Neural progenitor cell (in vitro differentiated cells): ENCODE results near the gene PTCD2. TPM values are rescaled to one million over a fixed set of nuclear protein-coding genes. Genes with fewer than 3 reads are reported as not detected.

ENCODE experiments used
- DNase-seq: peaks from one replicate; pipeline ENCODE4 v3.0.0-alpha.2; 2016; ENCODE audit warnings: low spot score
- H2AFZ ChIP-seq: fragments of 200-600 bp; sonication (generic); replicated peaks from 2 replicates; pipeline ENCODE4 v1.6.1; 2016; ENCODE audit warnings: antibody characterized with exemption
- H3F3A ChIP-seq: fragments of 200-600 bp; sonication (generic); 2 replicates; pipeline ENCODE4 v1.6.1; 2016; ENCODE audit warnings: antibody characterized with exemption, low read depth
- H3K27ac ChIP-seq: fragments of 200-600 bp; sonication (generic); 2 replicates; pipeline ENCODE4 v1.5.1; 2016; ENCODE audit warnings: mild to moderate bottlenecking
- H3K27me3 ChIP-seq: fragments of 200-600 bp; sonication (generic); 2 replicates; pipeline ENCODE4 v1.6.1; 2016; ENCODE audit warnings: mild to moderate bottlenecking, moderate library complexity
- H3K36me3 ChIP-seq: fragments of 200-600 bp; sonication (generic); 2 replicates; pipeline ENCODE4 v1.5.1; 2016
- H3K4me1 ChIP-seq: fragments of 200-600 bp; sonication (generic); 2 replicates; pipeline ENCODE4 v1.6.1; 2016; ENCODE audit warnings: mixed run types
- H3K4me2 ChIP-seq: fragments of 200-600 bp; sonication (generic); 2 replicates; pipeline ENCODE4 v1.6.1; 2016
- H3K4me3 ChIP-seq: fragments of 200-600 bp; sonication (generic); 2 replicates; pipeline ENCODE4 v1.5.1; 2016
- H3K79me2 ChIP-seq: fragments of 200-600 bp; sonication (generic); 2 replicates; pipeline ENCODE4 v1.6.1; 2016; ENCODE audit warnings: low read depth
- H3K9ac ChIP-seq: fragments of 200-600 bp; sonication (generic); 2 replicates; pipeline ENCODE4 v1.6.1; 2016
- H3K9me3 ChIP-seq: fragments of 200-600 bp; sonication (generic); 2 replicates; pipeline ENCODE4 v1.5.1; 2016; ENCODE audit warnings: low read depth
- H4K20me1 ChIP-seq: fragments of 200-600 bp; sonication (generic); 2 replicates; pipeline ENCODE4 v1.6.1; 2016; ENCODE audit warnings: low read depth
- H3K27ac Mint-ChIP-seq: 3 replicates; pipeline ENCODE4 v1.8.0; 2021; ENCODE audit warnings: mixed read lengths
- H3K27me3 Mint-ChIP-seq: 2 replicates; pipeline ENCODE4 v1.8.0; 2022; ENCODE audit warnings: low read depth, mild to moderate bottlenecking, inconsistent platforms, moderate library complexity, mixed read lengths; ENCODE audit not compliant: insufficient read depth
- H3K36me3 Mint-ChIP-seq: 3 replicates; pipeline ENCODE4 v1.8.0; 2021; ENCODE audit warnings: mixed read lengths
- H3K4me1 Mint-ChIP-seq: 3 replicates; pipeline ENCODE4 v1.8.0; 2021; ENCODE audit warnings: mixed read lengths
- H3K4me3 Mint-ChIP-seq: 3 replicates; pipeline ENCODE4 v1.8.0; 2021; ENCODE audit warnings: mild to moderate bottlenecking, moderate library complexity, mixed read lengths
- H3K9me3 Mint-ChIP-seq: 3 replicates; pipeline ENCODE4 v1.8.0; 2020; ENCODE audit warnings: mixed read lengths
- EZH2 ChIP-seq: fragments of 200-600 bp; sonication (generic); IDR thresholded peaks from 2 replicates; pipeline ENCODE4 v1.6.1; 2017; ENCODE audit warnings: antibody characterized with exemption, mild to moderate bottlenecking, moderate library complexity
- EZH2phosphoT487 ChIP-seq: fragments of 200-600 bp; sonication (generic); IDR thresholded peaks from 2 replicates; pipeline ENCODE4 v1.6.1; 2017; ENCODE audit warnings: antibody characterized with exemption
- total RNA-seq: library from RNA; depleted of rRNA; stranded (reverse); fragments of >200 nt; gene quantifications from 2 replicates; pipeline ENCODE4 v1.2.3, GENCODE V29; 2015; ENCODE audit warnings: low replicate concordance
- TF ChIP-seq, protein P1 (sequence below): fragments of 200-600 bp; sonication (generic); IDR thresholded peaks from 2 replicates; pipeline ENCODE4 v1.5.1; 2017; ENCODE audit warnings: antibody characterized with exemption, mild to moderate bottlenecking

The PTCD2 gene
- total RNA-seq, 1 donor from 2014 or later: 13.7 TPM

DNA sequence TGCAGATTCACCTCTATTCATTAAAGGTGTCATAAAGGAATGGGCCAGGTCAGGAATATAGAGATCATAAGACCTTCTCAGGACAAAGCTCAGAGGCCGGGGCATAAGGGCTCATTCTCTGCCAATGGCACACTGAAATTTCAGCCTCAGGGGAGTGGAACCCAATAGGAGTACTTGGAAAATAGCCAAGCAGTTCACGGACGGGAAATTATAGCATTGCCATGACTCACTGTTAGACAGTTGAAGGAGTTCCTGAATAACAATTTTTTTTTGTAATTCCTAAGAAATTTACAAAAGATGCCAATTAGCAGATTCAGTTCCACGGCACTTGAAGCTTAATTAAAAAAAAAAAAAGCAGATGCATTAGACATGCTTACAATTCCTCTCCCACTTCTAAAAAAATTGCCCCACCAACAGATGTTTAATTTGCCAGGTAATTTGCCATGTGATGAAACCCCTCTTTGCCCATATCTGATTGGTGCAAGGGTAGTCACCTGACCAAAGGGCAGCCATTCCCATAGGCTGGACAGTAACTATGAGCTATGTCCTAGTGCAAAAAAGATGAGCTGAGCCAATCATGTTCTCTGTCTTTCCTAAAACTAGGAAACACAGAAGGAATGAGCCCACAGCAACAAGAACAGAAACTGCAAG lies 58.6 kb downstream of the PTCD2 start:
- no peaks in the 10 kb centered on the region for H3K27me3 ChIP-seq
- no peaks in the 10 kb centered on the region for H3K4me1 ChIP-seq
- no peak overlapping the region for H3K4me3 Mint-ChIP-seq
- no peak overlapping the region for H2AFZ ChIP-seq
- H3K4me2 ChIP-seq: no peak overlapping the region
- no peak overlapping the region for H3K27ac ChIP-seq
- H3K9me3 ChIP-seq: no peaks in the 10 kb centered on the region
- H3K27ac Mint-ChIP-seq: no peak overlapping the region
- peaks cover 33% of the 10 kb centered on the region for H3K4me1 Mint-ChIP-seq
- no peaks in the 10 kb centered on the region for H4K20me1 ChIP-seq
- TF ChIP-seq EZH2phosphoT487 (no peak), EZH2 (no peak)
- TF ChIP-seq, protein P1, sequence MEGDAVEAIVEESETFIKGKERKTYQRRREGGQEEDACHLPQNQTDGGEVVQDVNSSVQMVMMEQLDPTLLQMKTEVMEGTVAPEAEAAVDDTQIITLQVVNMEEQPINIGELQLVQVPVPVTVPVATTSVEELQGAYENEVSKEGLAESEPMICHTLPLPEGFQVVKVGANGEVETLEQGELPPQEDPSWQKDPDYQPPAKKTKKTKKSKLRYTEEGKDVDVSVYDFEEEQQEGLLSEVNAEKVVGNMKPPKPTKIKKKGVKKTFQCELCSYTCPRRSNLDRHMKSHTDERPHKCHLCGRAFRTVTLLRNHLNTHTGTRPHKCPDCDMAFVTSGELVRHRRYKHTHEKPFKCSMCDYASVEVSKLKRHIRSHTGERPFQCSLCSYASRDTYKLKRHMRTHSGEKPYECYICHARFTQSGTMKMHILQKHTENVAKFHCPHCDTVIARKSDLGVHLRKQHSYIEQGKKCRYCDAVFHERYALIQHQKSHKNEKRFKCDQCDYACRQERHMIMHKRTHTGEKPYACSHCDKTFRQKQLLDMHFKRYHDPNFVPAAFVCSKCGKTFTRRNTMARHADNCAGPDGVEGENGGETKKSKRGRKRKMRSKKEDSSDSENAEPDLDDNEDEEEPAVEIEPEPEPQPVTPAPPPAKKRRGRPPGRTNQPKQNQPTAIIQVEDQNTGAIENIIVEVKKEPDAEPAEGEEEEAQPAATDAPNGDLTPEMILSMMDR: no peak
- DNase-seq: no peak
- H3K36me3 Mint-ChIP-seq: peaks cover 2% of the 10 kb centered on the region
- H3K79me2 ChIP-seq: no peaks in the 10 kb centered on the region
- no peak overlapping the region for H3K9ac ChIP-seq
- H3K9me3 Mint-ChIP-seq: peaks cover 4% of the 10 kb centered on the region
- no peaks in the 10 kb centered on the region for H3F3A ChIP-seq
- H3K27me3 Mint-ChIP-seq: peaks cover 10% of the 10 kb centered on the region
- H3K36me3 ChIP-seq: no peaks in the 10 kb centered on the region
- H3K4me3 ChIP-seq: no peak overlapping the region

DNA sequence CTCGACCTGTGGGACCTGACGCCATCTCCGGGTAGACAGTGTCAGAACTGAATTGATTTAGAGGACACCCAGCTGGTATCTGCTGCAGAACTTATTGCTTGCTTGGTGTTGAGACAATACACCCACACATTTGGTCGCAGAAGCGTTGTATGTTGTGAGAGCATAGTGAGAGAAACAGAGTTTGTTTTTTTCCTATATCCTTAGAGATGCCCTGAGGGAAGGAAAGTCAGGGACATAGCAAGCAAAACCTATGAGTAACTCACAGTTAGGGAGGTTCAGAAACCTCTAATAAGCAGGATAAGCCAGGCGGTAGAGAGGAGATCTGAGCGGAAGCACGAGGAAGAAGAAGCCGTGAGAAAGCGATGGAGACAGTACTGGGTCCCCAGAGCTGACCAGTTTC lies 59.8 kb downstream of the PTCD2 start:
- no peaks in the 10 kb centered on the region for H3K27me3 ChIP-seq
- peaks cover 33% of the 10 kb centered on the region for H3K4me1 Mint-ChIP-seq
- TF ChIP-seq EZH2: no peak
- TF ChIP-seq, protein P1: no peak
- no peak for TF ChIP-seq EZH2phosphoT487
- no peak overlapping the region for H3K4me2 ChIP-seq
- H3K4me1 ChIP-seq: no peaks in the 10 kb centered on the region
- no peak overlapping the region for H2AFZ ChIP-seq
- H3K27me3 Mint-ChIP-seq: peaks cover 10% of the 10 kb centered on the region
- peaks cover 2% of the 10 kb centered on the region for H3K36me3 Mint-ChIP-seq
- H3K4me3 Mint-ChIP-seq: no peak overlapping the region
- peak overlapping the region; percentile 46 for H3K27ac Mint-ChIP-seq
- H3K36me3 ChIP-seq: no peaks in the 10 kb centered on the region
- no peaks in the 10 kb centered on the region for H4K20me1 ChIP-seq
- no peak for DNase-seq
- no peak overlapping the region for H3K27ac ChIP-seq
- H3K9me3 Mint-ChIP-seq: peaks cover 4% of the 10 kb centered on the region
- H3F3A ChIP-seq: no peaks in the 10 kb centered on the region
- no peak overlapping the region for H3K4me3 ChIP-seq
- H3K9me3 ChIP-seq: no peaks in the 10 kb centered on the region
- H3K79me2 ChIP-seq: no peaks in the 10 kb centered on the region
- H3K9ac ChIP-seq: no peak overlapping the region

DNA sequence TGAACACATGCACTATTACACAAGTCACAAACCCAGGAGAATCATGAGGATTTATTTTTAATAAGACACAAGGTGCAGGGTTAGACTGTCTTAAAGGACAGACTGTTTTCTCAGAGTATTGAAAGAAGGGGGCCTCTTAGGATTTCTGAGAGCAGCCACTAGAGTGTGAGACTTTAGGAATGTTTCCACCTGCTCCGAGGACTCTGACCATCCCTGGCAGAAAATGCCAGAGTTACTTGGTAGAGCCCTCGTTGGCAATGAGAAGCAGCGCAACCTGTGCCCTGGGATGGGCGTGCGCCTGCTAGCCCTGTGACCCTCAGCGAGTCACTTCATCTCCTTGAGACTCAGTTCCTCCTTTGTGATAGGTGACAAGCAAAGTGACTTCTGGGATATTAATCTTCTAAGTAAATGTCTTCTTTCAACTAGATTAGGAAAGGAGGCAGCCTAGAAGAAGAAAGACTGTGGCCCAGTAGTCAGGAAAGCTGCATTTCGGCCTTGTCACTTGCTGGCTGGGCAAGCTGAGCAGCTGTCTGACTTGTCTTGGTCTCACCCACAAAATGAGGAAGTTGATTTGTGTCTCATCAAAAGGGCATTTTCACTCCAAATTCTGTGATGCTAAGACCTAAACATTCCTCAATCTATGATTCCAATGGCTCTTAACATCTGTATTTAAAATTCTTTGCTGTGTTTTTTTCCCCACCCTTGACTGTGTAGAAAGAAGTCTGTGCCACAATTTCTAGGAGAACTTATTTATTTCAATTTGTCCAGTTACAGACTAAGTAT lies 60.5 kb downstream of the PTCD2 start:
- H3K36me3 ChIP-seq: no peaks in the 10 kb centered on the region
- H3K4me3 Mint-ChIP-seq: no peak overlapping the region
- H3K4me1 Mint-ChIP-seq: peaks cover 33% of the 10 kb centered on the region
- H3K36me3 Mint-ChIP-seq: peaks cover 2% of the 10 kb centered on the region
- no peaks in the 10 kb centered on the region for H3K27me3 ChIP-seq
- no peak overlapping the region for H2AFZ ChIP-seq
- peaks cover 2% of the 10 kb centered on the region for H3K9me3 Mint-ChIP-seq
- no peak for TF ChIP-seq EZH2phosphoT487
- TF ChIP-seq, protein P1: no peak
- TF ChIP-seq EZH2: no peak
- no peaks in the 10 kb centered on the region for H4K20me1 ChIP-seq
- H3K27me3 Mint-ChIP-seq: peaks cover 8% of the 10 kb centered on the region
- H3F3A ChIP-seq: no peaks in the 10 kb centered on the region
- H3K9ac ChIP-seq: no peak overlapping the region
- no peak overlapping the region for H3K4me3 ChIP-seq
- H3K4me2 ChIP-seq: no peak overlapping the region
- H3K27ac ChIP-seq: no peak overlapping the region
- no peak overlapping the region for H3K27ac Mint-ChIP-seq
- H3K79me2 ChIP-seq: no peaks in the 10 kb centered on the region
- H3K9me3 ChIP-seq: no peaks in the 10 kb centered on the region
- no peaks in the 10 kb centered on the region for H3K4me1 ChIP-seq
- no peak for DNase-seq
